Measurements from ENCODE around the gene ITGB1. TPM values are rescaled to one million over a fixed set of nuclear protein-coding genes. Genes with fewer than 3 reads are reported as not detected.

ITGB1 gene
- total and polyA plus RNA-seq, 9 of the 15 experiments (the other 6 are each of a cell fraction or from before 2014, with no cell fraction given): 40.2 to 194 (median 155) TPM

DNA sequence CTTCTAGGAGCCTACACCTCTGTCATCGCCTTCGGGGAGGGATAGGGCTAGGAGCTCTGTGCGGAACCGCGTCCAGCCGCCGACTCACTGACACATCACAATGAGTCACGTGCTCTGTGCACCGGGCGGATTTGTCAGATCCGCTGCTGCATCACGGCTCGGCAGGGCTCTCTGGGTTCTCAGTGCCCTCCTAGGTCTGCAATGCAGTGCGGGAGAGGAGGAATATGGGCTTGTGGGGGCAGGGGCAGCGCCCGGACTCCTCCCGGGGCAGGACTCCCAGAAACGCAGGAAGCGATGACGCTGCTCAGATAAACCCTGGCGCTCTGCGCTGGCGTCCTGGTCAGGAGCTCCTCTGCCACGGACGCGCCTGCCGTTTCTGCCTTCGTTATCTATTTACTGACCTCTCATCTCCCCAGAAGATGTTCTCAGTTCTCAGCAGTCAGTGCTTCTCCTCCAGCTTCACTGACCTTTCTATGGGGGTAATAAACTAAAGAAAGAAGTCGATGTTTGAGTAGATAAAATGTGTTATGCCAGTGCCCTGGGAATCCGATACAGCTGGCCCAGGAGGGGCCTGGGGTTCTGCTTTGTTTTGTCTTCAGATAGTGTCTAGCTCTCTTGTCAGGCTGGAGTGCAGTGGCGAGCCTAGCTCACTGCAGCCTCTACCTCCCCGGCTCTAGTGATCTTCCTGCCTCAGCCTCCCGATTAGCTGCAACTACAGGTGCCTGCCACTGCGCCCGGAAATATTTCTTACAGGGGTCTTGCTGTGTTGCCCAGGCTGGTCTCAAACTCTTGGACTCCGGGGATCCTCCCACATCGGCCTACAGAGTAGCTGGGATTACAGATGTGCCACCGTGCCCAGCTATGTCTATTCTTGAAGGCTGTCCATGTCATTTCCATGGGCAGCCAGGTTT, 22.8 kb upstream of the ITGB1 start (continued):
- TF ChIP-seq RBM34 (IDR thresholded peaks at IDR 0.05; ENCODE audit: borderline replicate concordance, insufficient read depth, low read length) (no peak), ZNF354B (CRISPR knock-in tag; IDR thresholded peaks at IDR 0.05) (no peak), NFE2L1 (tag; IDR thresholded peaks at IDR 0.05; ENCODE audit: borderline replicate concordance, low read depth) (no peak), E2F8 (IDR thresholded peaks at IDR 0.05; ENCODE audit: low read depth, partially characterized antibody) (no peak), XRCC4 (IDR thresholded peaks at IDR 0.05; ENCODE audit: extremely low read depth, insufficient read depth, insufficient read length) (no peak), MTF1 (CRISPR knock-in tag; IDR thresholded peaks at IDR 0.05; ENCODE audit: borderline replicate concordance) (no peak), CREB5 (CRISPR knock-in tag; IDR thresholded peaks at IDR 0.05) (no peak), ZNF217 (CRISPR knock-in tag; IDR thresholded peaks at IDR 0.05) (no peak), ETV1 (tag; conservative IDR thresholded peaks at IDR 0.05; ENCODE audit: low read depth) (peak; percentile 87), SNRNP70 (optimal IDR thresholded peaks at IDR 0.05; ENCODE audit: low read depth, low read length) (no peak), SAP30 (IDR thresholded peaks at IDR 0.05; ENCODE audit: borderline replicate concordance, insufficient read depth, low read depth, low read length, poor library complexity, severe bottlenecking) (peak; percentile 59), CREB1 (IDR thresholded peaks at IDR 0.05) (peak; percentile 69), CREB1 (CRISPR knock-in tag; IDR thresholded peaks at IDR 0.05) (peak; percentile 84; the same call in 1 of the 2 replicates), ESRRB (CRISPR knock-in tag; IDR thresholded peaks at IDR 0.05; ENCODE audit: borderline replicate concordance) (no peak)
- TF ChIP-seq, protein P1, sequence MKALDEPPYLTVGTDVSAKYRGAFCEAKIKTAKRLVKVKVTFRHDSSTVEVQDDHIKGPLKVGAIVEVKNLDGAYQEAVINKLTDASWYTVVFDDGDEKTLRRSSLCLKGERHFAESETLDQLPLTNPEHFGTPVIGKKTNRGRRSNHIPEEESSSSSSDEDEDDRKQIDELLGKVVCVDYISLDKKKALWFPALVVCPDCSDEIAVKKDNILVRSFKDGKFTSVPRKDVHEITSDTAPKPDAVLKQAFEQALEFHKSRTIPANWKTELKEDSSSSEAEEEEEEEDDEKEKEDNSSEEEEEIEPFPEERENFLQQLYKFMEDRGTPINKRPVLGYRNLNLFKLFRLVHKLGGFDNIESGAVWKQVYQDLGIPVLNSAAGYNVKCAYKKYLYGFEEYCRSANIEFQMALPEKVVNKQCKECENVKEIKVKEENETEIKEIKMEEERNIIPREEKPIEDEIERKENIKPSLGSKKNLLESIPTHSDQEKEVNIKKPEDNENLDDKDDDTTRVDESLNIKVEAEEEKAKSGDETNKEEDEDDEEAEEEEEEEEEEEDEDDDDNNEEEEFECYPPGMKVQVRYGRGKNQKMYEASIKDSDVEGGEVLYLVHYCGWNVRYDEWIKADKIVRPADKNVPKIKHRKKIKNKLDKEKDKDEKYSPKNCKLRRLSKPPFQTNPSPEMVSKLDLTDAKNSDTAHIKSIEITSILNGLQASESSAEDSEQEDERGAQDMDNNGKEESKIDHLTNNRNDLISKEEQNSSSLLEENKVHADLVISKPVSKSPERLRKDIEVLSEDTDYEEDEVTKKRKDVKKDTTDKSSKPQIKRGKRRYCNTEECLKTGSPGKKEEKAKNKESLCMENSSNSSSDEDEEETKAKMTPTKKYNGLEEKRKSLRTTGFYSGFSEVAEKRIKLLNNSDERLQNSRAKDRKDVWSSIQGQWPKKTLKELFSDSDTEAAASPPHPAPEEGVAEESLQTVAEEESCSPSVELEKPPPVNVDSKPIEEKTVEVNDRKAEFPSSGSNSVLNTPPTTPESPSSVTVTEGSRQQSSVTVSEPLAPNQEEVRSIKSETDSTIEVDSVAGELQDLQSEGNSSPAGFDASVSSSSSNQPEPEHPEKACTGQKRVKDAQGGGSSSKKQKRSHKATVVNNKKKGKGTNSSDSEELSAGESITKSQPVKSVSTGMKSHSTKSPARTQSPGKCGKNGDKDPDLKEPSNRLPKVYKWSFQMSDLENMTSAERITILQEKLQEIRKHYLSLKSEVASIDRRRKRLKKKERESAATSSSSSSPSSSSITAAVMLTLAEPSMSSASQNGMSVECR (CRISPR knock-in tag; IDR thresholded peaks at IDR 0.05): no peak
- TF ChIP-seq, protein P2, sequence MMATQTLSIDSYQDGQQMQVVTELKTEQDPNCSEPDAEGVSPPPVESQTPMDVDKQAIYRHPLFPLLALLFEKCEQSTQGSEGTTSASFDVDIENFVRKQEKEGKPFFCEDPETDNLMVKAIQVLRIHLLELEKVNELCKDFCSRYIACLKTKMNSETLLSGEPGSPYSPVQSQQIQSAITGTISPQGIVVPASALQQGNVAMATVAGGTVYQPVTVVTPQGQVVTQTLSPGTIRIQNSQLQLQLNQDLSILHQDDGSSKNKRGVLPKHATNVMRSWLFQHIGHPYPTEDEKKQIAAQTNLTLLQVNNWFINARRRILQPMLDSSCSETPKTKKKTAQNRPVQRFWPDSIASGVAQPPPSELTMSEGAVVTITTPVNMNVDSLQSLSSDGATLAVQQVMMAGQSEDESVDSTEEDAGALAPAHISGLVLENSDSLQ (IDR thresholded peaks at IDR 0.05): peak; percentile 44
